Measurements from ENCODE around the gene CDC37L1.

CDC37L1 gene

GRCh38 chr9:4668604-4669003 lies 10.8 kb upstream of the CDC37L1 start:
- DNase-seq (ENCODE audit: low spot score) = no peak

GRCh38 chr9:4669890-4670289 lies 9.5 kb upstream of the CDC37L1 start:
- DNase-seq (ENCODE audit: low spot score) = no peak

DNA sequence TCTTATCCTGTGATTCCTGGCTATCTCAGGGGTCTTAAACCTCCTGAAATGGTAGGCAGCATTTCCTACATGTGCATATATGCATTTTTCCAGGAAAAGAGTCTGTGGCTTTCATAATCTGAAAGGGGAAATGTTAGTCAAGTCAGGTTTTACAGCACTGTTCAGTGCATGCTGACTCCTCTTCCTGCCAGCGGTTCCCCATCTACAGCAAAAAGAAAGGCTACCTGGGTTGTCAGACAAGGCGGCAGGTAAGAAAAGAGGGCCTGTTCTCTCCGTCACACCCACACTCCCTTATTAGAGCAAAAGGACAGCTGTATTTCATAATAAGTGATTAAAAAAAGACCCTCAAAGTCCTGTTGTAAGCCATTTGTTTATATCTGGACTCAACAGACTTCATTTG lies 8.8 kb upstream of the CDC37L1 start:
- no peak for DNase-seq (ENCODE audit: low spot score)

DNA sequence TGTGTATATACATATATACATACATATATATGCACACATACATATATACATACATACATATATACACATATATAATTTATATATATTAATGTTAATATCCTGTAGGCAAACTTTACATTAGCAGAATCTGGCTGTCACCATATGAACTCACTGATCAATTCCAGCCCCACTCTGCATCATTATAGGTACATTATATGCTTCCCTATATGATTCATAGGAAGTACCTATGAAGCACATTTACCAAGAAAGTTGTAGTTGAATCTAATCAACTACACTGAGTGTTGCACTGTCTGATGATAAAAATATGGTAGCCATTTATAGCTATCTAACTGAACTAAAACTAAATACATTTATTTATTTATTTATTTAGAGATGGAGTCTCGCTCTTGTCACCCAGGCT lies 7.6 kb upstream of the CDC37L1 start:
- DNase-seq (ENCODE audit: low spot score) = no peak

- no peak for DNase-seq (ENCODE audit: low spot score)
Measured at GRCh38 chr9:4674783-4675182, 4.6 kb upstream of the CDC37L1 start.

DNA sequence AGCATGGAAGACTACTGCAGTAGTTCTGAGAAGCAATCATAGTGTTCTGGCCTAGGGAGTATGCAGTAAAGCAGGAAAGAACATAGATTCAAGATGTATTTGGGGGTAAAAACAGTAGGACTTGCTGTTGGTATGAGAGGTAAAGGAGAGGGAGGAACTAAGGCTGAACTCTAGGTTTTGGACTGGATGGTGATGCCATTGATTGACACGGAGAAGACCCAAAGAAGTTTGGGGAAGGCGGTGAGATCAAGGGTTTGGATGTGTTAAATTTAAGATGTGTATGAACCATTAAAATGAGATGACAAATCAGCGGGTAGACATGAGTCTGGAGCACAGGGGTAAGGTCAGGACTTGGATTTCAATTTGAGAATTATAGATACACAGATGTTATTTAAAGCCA lies 2.0 kb upstream of the CDC37L1 start:
- no peak for DNase-seq (ENCODE audit: low spot score)

DNA sequence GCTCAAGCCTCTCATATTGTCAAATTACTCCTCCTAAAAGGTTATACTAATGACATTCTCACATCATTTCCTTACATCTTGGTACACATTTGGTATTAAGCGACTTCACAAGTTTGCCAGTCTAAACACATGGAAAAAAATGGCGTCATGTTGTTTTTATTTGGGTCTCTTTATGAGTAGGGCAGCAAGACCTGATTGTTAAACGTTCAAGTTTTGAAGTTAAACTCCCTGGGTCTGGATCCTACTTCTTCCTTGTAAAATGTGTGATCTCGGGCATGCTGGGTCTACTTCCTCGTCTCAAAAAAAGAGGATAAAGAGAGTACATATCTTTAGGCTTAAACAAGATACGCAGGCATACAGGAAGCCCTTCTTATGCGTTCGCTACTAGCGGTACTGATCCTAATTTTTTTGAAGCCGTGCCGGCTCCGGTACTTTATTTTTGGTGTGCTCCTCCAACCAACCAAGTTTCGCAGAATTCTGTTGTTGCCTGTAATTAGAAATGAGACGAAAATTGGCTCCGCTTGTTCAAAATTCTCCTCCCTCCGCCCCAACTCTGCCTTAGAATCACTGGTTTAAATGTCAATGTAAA lies 596 bp upstream of the CDC37L1 start:
- no peak for DNase-seq (ENCODE audit: low spot score)

- no peak for DNase-seq (ENCODE audit: low spot score)
Measured at GRCh38 chr9:4680173-4680525, 780 bp downstream of the CDC37L1 start.

DNA sequence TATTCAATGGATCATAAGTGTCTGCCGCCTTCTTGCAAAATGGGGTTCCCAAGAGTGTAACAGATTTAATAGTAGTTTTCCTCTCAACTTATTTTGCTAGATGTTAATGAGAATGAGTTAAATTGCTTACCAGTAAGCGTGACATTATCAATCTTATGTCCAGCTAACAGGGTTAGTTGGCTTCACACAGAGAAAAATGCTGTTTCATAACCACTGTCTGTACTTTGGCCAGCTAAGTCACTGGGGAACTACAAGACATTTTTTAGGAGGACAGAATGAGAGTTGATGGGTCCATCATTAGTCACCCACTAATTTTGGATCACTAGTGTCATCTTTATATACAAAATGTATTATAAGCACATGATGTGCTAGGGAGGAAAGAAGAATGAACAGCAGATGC lies 1.4 kb downstream of the CDC37L1 start:
- no peak for DNase-seq (ENCODE audit: low spot score)

- DNase-seq (ENCODE audit: low spot score) = no peak
Measured at GRCh38 chr9:4684820-4685219, 5.5 kb downstream of the CDC37L1 start.

- no peak for DNase-seq (ENCODE audit: low spot score)
Measured at GRCh38 chr9:4686112-4686511, 6.7 kb downstream of the CDC37L1 start.

GRCh38 chr9:4686584-4686983 lies 7.2 kb downstream of the CDC37L1 start:
- DNase-seq (ENCODE audit: low spot score) = no peak

- DNase-seq (ENCODE audit: low spot score) = no peak
Measured at GRCh38 chr9:4689021-4689420, 9.7 kb downstream of the CDC37L1 start.

DNA sequence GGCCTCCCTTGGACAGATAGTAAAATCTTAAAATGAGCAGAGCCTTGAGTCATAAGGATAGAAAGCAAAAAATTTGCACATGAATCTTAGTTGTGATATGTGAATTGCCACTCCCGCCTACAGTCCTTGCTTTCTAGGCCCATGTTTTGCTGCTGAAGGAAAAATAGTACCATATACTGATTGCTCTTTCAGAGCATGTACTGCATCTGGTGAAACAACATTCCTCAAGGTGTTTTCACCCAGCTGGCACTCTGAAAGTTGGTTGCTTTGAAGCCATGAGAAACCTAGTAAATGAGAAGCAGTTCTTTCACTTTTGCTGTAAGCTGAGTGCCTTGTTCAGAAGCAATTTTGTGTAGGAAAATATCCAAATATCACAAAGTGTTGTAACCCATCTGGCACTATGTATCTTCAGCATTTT lies 10.3 kb downstream of the CDC37L1 start:
- no peak for DNase-seq (ENCODE audit: low spot score)

- DNase-seq (ENCODE audit: low spot score) = no peak
Measured at GRCh38 chr9:4690144-4690543, 10.8 kb downstream of the CDC37L1 start.

GRCh38 chr9:4691795-4692194 lies 12.4 kb downstream of the CDC37L1 start:
- no peak for DNase-seq (ENCODE audit: low spot score)

GRCh38 chr9:4700091-4700490 lies 20.7 kb downstream of the CDC37L1 start:
- no peak for DNase-seq (ENCODE audit: low spot score)

- no peak for DNase-seq (ENCODE audit: low spot score)
Measured at GRCh38 chr9:4700932-4701331, 21.6 kb downstream of the CDC37L1 start.

GRCh38 chr9:4701526-4701925 lies 22.2 kb downstream of the CDC37L1 start:
- no peak for DNase-seq (ENCODE audit: low spot score)

- DNase-seq (ENCODE audit: low spot score) = no peak
Measured at GRCh38 chr9:4704129-4704528, 24.8 kb downstream of the CDC37L1 start.

DNA sequence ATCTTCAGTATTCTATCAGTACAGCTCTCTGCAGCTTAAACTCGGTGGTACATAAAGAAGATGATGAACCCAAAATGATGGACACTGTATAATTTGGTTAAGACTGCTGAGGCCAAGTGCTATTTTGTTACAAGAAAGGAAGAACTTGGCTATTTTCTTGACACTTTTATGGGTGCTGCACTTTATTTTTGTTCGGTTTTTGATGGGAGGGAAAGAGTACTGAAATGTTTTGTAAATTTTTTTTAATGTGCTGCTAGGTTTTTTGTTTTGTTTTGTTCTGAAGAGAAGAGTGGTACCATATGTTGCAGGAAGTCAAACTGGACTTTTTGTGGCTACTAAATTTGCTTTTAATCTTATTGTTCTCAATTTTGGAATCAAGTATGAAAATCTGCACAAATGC lies 26.7 kb downstream of the CDC37L1 start:
- no peak for DNase-seq (ENCODE audit: low spot score)

DNA sequence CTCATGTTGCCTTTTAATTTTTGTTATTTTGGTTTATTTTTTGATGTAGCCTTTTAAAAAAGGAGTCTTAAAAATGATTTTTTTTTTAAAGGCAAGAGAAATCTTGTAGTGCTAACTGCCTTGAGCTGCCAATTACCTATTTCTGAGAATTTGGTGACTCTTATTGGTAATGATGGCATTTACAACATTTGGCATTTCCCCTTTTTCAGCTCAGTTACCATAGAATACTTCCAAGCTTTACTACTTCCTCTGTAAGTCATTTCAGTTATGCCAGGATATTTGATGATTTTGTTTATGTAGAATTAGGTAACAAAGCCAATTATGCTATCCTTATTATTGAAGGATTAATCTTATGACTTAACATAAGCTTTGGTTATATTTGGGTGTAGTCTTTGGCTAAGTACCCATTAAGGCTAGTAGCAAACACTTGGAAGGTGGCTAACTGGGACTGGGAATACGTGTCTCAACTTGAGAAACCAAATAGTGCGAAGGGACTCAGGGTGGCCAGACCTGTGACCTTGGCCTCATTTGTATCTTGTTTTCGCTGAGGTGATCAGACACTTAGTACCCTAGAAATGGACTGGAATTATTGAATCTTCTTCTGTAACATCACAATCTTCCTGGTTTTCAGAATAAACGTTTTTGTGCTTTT lies 27.7 kb downstream of the CDC37L1 start:
- no peak for DNase-seq (ENCODE audit: low spot score)

- no peak for DNase-seq (ENCODE audit: low spot score)
Measured at GRCh38 chr9:4709380-4709779, 30.0 kb downstream of the CDC37L1 start.

GRCh38 chr9:4713849-4714248 lies 34.5 kb downstream of the CDC37L1 start:
- DNase-seq (ENCODE audit: low spot score) = no peak

All from HuH-7 (cell line).